Hepatic stellate cell (primary cell): ENCODE results near the gene BMAL1.
"Not testable (repeated sequence)": the region's sequence is repeated elsewhere in the genome, so short reads cannot be mapped to it uniquely, and the experiment has no call there.

Experiments used
- DNase-seq: peaks from one replicate; pipeline ENCODE4 v3.0.0; 2011; ENCODE audit warnings: low spot score

The BMAL1 gene

GRCh38 chr11:13277768-13278608 is at the start of gene BMAL1:
TSS of gene BMAL1 (plus strand) at chr11:13277790. CDS start at chr11:13354309, 76,519 bp downstream.
- DNase-seq, result peak; percentile 30

GRCh38 chr11:13228572-13228971 is 49.0 kb upstream of the BMAL1 start:
- DNase-seq, result no peak

GRCh38 chr11:13229136-13229535 is 48.5 kb upstream of the BMAL1 start:
- no peak for DNase-seq

- DNase-seq, result no peak
These were observed 47.8 kb upstream of the BMAL1 start for GRCh38 chr11:13229711-13230318.

- no peak for DNase-seq
These were observed 44.3 kb upstream of the BMAL1 start for GRCh38 chr11:13233173-13233745.

GRCh38 chr11:13235895-13236294 is 41.7 kb upstream of the BMAL1 start:
- no peak for DNase-seq

- no peak for DNase-seq
These were observed 41.0 kb upstream of the BMAL1 start for GRCh38 chr11:13236626-13237025.

GRCh38 chr11:13237761-13238160 is 39.8 kb upstream of the BMAL1 start:
- no peak for DNase-seq

- peak; percentile 15 for DNase-seq
These were observed 38.6 kb upstream of the BMAL1 start for GRCh38 chr11:13238879-13239514.

GRCh38 chr11:13242564-13242963 is 35.0 kb upstream of the BMAL1 start:
- DNase-seq, result no peak

- DNase-seq, result no peak
These were observed 29.8 kb upstream of the BMAL1 start for GRCh38 chr11:13247606-13248296.

- DNase-seq, result no peak
These were observed 28.4 kb upstream of the BMAL1 start for GRCh38 chr11:13249177-13249576.

- no peak for DNase-seq
These were observed 27.6 kb upstream of the BMAL1 start for GRCh38 chr11:13249992-13250391.

- DNase-seq, result no peak
These were observed 25.6 kb upstream of the BMAL1 start for GRCh38 chr11:13251966-13252365.

GRCh38 chr11:13252438-13252837 is 25.2 kb upstream of the BMAL1 start:
- DNase-seq, result no peak

GRCh38 chr11:13256216-13256615 is 21.4 kb upstream of the BMAL1 start:
- DNase-seq, result no peak

GRCh38 chr11:13258061-13258460 is 19.5 kb upstream of the BMAL1 start:
- not testable (repeated sequence) for DNase-seq

GRCh38 chr11:13258855-13259254 is 18.7 kb upstream of the BMAL1 start:
- no peak for DNase-seq

GRCh38 chr11:13259374-13259773 is 18.2 kb upstream of the BMAL1 start:
- no peak for DNase-seq

GRCh38 chr11:13260201-13260962 is 17.2 kb upstream of the BMAL1 start:
- no peak for DNase-seq

- no peak for DNase-seq
These were observed 16.5 kb upstream of the BMAL1 start for GRCh38 chr11:13260963-13261588.
